Loucy (cell line): ENCODE measurements around the gene OR5M8.

Experiments
- H2AFZ ChIP-seq: fragments of 200-600 bp; sonication (generic); 2 replicates; pipeline ENCODE4 v1.6.0; 2016; ENCODE audit warnings: antibody characterized with exemption, mild to moderate bottlenecking, low read length, moderate library complexity
- H3F3A ChIP-seq: fragments of 200-600 bp; 2 replicates; pipeline ENCODE4 v1.6.0; 2016; ENCODE audit warnings: antibody characterized with exemption, low read depth, mild to moderate bottlenecking
- H3K27me3 ChIP-seq: fragments of 200-600 bp; sonication (generic); 2 replicates; pipeline ENCODE4 v1.6.1; 2014; ENCODE audit warnings: low read length, mild to moderate bottlenecking; ENCODE audit not compliant: insufficient read depth, poor library complexity, severe bottlenecking
- H3K36me3 ChIP-seq: fragments of 200-600 bp; sonication (generic); 2 replicates; pipeline ENCODE4 v1.6.1; 2016; ENCODE audit warnings: low read length; ENCODE audit not compliant: insufficient read depth
- H3K4me1 ChIP-seq: fragments of 200-600 bp; sonication (generic); 2 replicates; pipeline ENCODE4 v1.5.1; 2014; ENCODE audit warnings: low read length, mild to moderate bottlenecking; ENCODE audit not compliant: insufficient read depth, poor library complexity, severe bottlenecking
- H3K4me2 ChIP-seq: fragments of 200-600 bp; sonication (generic); 2 replicates; pipeline ENCODE4 v1.6.0; 2014; ENCODE audit warnings: antibody characterized with exemption, low read length, low read depth, mild to moderate bottlenecking; ENCODE audit not compliant: poor library complexity, severe bottlenecking
- H3K4me3 ChIP-seq: fragments of 200-600 bp; sonication (generic); 2 replicates; pipeline ENCODE4 v1.5.1; 2014; ENCODE audit warnings: low read length, mild to moderate bottlenecking, mixed read lengths; ENCODE audit not compliant: poor library complexity, severe bottlenecking
- H3K79me2 ChIP-seq: fragments of 200-600 bp; sonication (generic); 2 replicates; pipeline ENCODE4 v1.6.1; 2014; ENCODE audit warnings: low read length; ENCODE audit not compliant: insufficient read depth
- H3K9ac ChIP-seq: fragments of 200-600 bp; sonication (generic); 2 replicates; pipeline ENCODE4 v1.6.0; 2014; ENCODE audit warnings: mild to moderate bottlenecking, low read depth, low read length, moderate library complexity; ENCODE audit not compliant: poor library complexity, severe bottlenecking
- H3K9me2 ChIP-seq: fragments of 200-600 bp; sonication (generic); replicated peaks from 2 replicates; pipeline ENCODE4 v1.6.1; 2016; ENCODE audit warnings: low read depth, low read length, mixed read lengths
- H3K9me3 ChIP-seq: fragments of 200-600 bp; sonication (generic); 2 replicates; pipeline ENCODE4 v1.6.1; 2014; ENCODE audit warnings: mild to moderate bottlenecking, antibody characterized with exemption, low read length, low read depth; ENCODE audit not compliant: insufficient read depth
- H4K20me1 ChIP-seq: fragments of 200-600 bp; sonication (generic); 2 replicates; pipeline ENCODE4 v1.6.0; 2014; ENCODE audit warnings: antibody characterized with exemption, low read length, mild to moderate bottlenecking; ENCODE audit not compliant: insufficient read depth, poor library complexity, severe bottlenecking
- CTCF ChIP-seq: fragments of 200-600 bp; sonication (generic); conservative IDR thresholded peaks from 2 replicates; pipeline ENCODE4 v1.5.1; 2014; ENCODE audit warnings: mild to moderate bottlenecking, antibody characterized with exemption, low read length
- EZH2phosphoT487 ChIP-seq: fragments of 200-600 bp; IDR thresholded peaks from 2 replicates; pipeline ENCODE4 v1.6.1; 2018; ENCODE audit warnings: antibody characterized with exemption, mild to moderate bottlenecking, moderate library complexity, borderline replicate concordance

Gene OR5M8

GRCh38 chr11:56473252-56473651, 17.9 kb downstream of the OR5M8 start, which contains the start of gene OR5M3:
OR5M3 (minus strand) TSS chr11:56473352; CDS start chr11:56470497, 2,855 bp downstream.
- TF ChIP-seq EZH2phosphoT487 (no peak), CTCF (no peak)
- Histone ChIP-seq H3K79me2 (no peaks in the 10 kb centered on the region), H3F3A (no peaks in the 10 kb centered on the region), H3K4me2 (no peak within 1 kb of the TSS), H2AFZ (no peak within 1 kb of the TSS), H3K9me2 (no peaks in the 10 kb centered on the region), H3K9ac (no peak within 1 kb of the TSS), H3K27me3 (no peaks in the 10 kb centered on the region), H4K20me1 (no peaks in the 10 kb centered on the region), H3K36me3 (no peaks in the 10 kb centered on the region), H3K9me3 (no peaks in the 10 kb centered on the region), H3K4me1 (no peaks in the 10 kb centered on the region), H3K4me3 (no peak within 1 kb of the TSS)

- H3K9me2 ChIP-seq, result no peaks in the 10 kb centered on the region
- no peaks in the 10 kb centered on the region for H4K20me1 ChIP-seq
- no peak for TF ChIP-seq EZH2phosphoT487
- no peak for TF ChIP-seq CTCF
- no peaks in the 10 kb centered on the region for H3K79me2 ChIP-seq
- no peaks in the 10 kb centered on the region for H3K36me3 ChIP-seq
- no peak overlapping the region for H2AFZ ChIP-seq
- no peak overlapping the region for H3K4me3 ChIP-seq
- H3K27me3 ChIP-seq, result no peaks in the 10 kb centered on the region
- no peaks in the 10 kb centered on the region for H3K9me3 ChIP-seq
- H3K4me2 ChIP-seq, result no peak overlapping the region
- H3K9ac ChIP-seq, result no peak overlapping the region
- no peaks in the 10 kb centered on the region for H3K4me1 ChIP-seq
- no peaks in the 10 kb centered on the region for H3F3A ChIP-seq
These were observed 34.1 kb downstream of the OR5M8 start for GRCh38 chr11:56457076-56457475.

GRCh38 chr11:56453521-56453920, 37.6 kb downstream of the OR5M8 start:
- Histone ChIP-seq H3K4me2 (no peak overlapping the region), H3K27me3 (no peaks in the 10 kb centered on the region), H3K36me3 (no peaks in the 10 kb centered on the region), H4K20me1 (no peaks in the 10 kb centered on the region), H3K9me3 (no peaks in the 10 kb centered on the region), H3F3A (no peaks in the 10 kb centered on the region), H3K4me1 (no peaks in the 10 kb centered on the region), H3K4me3 (no peak overlapping the region), H2AFZ (no peak overlapping the region), H3K9ac (no peak overlapping the region), H3K79me2 (no peaks in the 10 kb centered on the region), H3K9me2 (no peaks in the 10 kb centered on the region)
- no peak for TF ChIP-seq EZH2phosphoT487
- no peak for TF ChIP-seq CTCF
